Stimulated activated CD4-positive, alpha-beta T cell treated with anti-CD3 and anti-CD28 coated beads, Interleukin-2, amount 100 ng/mL, for 48 hours (primary cell): ENCODE results near the gene TOR1AIP1.

ENCODE experiments used
- DNase-seq, 2 donors: peaks; one replicate each; pipeline ENCODE4 v3.0.0-alpha.2; 2020

TOR1AIP1 gene

DNA sequence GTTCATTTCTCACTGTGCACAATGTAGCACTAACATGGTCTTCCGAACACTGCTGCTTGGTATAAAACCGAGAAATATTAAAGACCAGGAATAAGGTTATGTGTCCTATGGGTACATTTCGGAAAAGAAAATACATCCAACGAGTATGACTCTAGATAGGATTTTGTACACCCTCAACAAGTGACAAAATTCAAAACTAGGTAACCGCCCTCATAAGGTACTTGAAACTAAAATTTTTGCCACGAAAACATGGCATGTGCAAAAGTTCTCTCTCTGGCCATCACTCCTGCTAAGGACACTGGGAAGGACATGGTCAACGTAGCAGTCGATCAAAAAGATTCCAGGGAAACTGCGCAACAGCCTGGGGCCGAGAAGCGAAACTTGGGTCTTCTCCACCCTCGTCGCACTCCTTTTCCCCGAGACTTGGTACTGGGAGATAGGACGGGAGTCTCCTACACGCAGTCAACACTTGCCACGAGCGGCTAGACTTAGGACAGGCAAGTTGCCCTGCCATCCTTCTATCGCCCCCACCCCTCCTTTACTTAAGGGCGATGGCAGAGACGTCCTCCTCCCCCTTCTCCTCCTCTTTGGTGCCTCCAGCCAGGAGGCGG, 338 bp upstream of the TOR1AIP1 start:
- DNase-seq, result no peak

- DNase-seq, result no peak
Observed at GRCh38 chr1:179883040-179883744, 1.1 kb downstream of the TOR1AIP1 start.

DNA sequence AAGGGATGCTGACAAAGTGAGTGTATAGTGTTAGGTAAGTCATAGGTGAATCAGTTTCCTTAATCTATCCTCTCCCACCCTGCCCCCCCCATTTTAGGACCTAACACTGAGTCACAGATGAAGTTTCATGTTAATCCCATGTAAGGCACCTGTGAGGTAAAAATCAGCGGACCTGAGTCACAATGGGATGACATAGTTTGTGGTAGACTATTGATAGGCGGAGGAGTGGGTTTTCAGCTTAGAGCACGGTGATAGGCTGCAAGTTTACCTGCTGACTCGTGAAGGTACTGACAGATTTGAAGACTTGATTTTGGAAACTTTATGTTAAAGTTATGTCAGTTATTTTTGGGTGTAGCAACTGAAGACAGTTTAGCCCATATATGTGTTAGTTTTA, 1.7 kb downstream of the TOR1AIP1 start:
- peak; percentile 25 to 45 for DNase-seq

GRCh38 chr1:179888071-179888470, 6.0 kb downstream of the TOR1AIP1 start:
- DNase-seq, result no peak

DNA sequence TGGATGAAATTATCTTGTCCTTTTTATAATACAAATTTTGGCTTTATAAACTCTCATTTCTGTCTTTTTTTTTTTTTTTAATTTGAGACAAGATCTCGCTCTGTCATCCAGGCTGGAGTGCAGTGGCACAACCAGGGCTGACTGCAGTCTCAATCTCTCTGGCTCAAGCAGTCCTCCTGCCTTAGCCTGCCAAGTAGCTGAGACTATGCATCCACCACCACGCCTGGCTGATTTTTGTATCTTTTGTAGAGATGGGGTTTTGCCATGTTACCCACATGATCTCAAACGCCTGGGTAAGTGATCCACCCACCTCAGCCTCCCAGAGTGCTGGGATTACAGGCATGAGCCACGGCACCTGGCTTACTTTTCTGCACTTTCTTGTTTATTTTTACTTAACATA, 7.5 kb downstream of the TOR1AIP1 start:
- no peak for DNase-seq

GRCh38 chr1:179910934-179911333, 28.8 kb downstream of the TOR1AIP1 start:
- DNase-seq, result no peak

DNA sequence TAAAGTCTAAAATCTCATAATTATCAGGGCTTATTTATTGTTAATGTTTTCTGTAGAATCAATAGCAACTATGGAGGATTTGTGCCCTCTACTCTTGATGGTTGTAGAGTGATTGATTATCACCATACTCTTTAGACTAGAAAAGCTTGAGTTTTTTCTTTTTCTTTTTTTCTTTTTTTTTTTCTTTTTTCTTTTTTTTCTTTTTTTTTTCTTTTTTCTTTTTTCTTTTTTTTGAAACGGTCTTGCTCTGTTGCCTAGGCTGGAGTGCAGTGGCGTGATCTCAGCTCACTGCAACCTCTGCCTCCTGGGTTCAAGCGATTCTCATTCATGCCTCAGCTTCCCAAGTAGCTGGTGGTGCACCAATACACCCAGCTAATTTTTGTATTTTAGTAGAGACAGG, 29.7 kb downstream of the TOR1AIP1 start:
- DNase-seq, result no peak

GRCh38 chr1:179917601-179918429, 35.7 kb downstream of the TOR1AIP1 start:
- no peak for DNase-seq

GRCh38 chr1:179921472-179921871, 39.4 kb downstream of the TOR1AIP1 start:
- no peak for DNase-seq

DNA sequence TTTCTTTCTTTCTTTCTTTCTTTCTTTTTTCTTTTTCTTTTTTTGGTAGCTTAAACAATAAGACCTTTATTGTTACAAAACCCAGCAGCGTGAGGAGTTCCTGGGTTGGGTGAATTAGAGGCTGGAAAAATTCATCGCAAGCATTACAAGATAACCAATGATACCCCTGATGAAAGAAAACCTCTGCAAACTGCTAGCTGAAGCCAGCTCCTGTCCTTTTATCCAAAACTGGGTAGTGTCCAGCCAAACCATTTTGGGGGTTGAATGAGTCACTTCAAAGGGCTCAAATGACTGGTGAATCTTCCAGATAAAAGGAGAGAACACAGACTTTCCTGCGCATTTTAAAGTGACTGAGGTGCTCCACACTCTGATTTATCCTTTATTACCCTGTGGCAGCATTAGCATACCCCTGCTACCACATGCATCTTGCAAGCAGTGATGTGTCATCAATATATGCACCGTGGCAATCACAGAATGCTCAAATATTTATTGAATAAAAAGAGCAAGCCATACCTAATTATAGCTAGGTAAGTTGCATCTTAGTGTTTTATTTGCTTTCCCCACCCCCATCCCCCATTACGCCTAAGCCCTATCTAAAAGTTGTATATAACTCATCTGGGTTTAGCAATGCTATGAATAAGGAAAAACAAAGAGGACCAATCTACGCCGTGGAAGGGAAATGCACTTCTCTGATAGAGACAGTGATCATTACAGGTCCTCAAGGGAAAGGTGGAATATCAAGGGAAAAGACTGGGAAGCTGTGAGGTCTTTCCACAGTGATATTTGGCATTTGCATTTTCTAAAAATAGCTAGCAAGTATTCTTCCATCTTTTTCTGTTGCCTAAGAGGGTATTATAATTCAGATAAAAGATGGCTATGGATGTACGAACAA, 40.1 kb downstream of the TOR1AIP1 start:
- DNase-seq, result no peak

DNA sequence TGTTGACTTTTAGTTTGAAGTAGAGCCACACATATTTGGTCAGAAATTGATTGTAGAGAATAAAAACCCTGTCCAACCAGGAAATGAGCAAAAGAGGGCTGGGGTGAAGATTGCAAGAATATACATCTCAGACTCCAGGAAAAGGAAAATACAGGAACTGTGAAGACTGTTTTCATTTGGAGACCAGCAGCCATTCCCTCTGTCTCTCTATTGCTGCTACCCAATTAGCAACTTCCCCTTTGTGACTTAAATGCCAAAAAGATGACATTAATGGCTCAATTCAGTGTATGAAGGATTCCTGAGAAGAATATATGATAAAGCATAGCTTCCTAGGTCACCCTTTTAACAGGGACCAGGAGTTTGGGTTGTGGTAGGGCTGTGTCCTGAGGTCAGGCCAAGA, 40.9 kb downstream of the TOR1AIP1 start:
- no peak for DNase-seq

- DNase-seq, result no peak
Observed at GRCh38 chr1:179924268-179924667, 42.2 kb downstream of the TOR1AIP1 start.

- DNase-seq, result no peak
Observed at GRCh38 chr1:179925302-179925701, 43.2 kb downstream of the TOR1AIP1 start.

GRCh38 chr1:179925922-179926849, 44.1 kb downstream of the TOR1AIP1 start:
- no peak for DNase-seq

- no peak for DNase-seq
Observed at GRCh38 chr1:179926850-179927205, 44.7 kb downstream of the TOR1AIP1 start.

- no peak for DNase-seq
Observed at GRCh38 chr1:179929955-179930798, 48.1 kb downstream of the TOR1AIP1 start.

GRCh38 chr1:179930867-179931266, 48.8 kb downstream of the TOR1AIP1 start:
- no peak for DNase-seq

GRCh38 chr1:179933219-179933618, 51.1 kb downstream of the TOR1AIP1 start:
- DNase-seq, result no peak

- DNase-seq, result no peak
Observed at GRCh38 chr1:179935909-179936496, 53.9 kb downstream of the TOR1AIP1 start.

- DNase-seq, result no peak
Observed at GRCh38 chr1:179937668-179938254, 55.7 kb downstream of the TOR1AIP1 start.
